H1 (cell line): ENCODE results near the gene NEFH. TPM values are rescaled to one million over a fixed set of nuclear protein-coding genes. Genes with fewer than 3 reads are reported as not detected.

Experiments
- CTCF ChIA-PET: fragments of 300-600 bp; sonication (Branson Sonifier 250); formaldehyde crosslinking; loops from one replicate; lab custom pipeline; 2021; ENCODE audit not compliant: partially characterized antibody; lab: Charles Lee
- POLR2A ChIA-PET: fragments of 300-600 bp; sonication (Branson Sonifier 250); formaldehyde crosslinking; loops from one replicate; lab custom pipeline; 2021; ENCODE audit warnings: inconsistent platforms; ENCODE audit not compliant: partially characterized antibody; lab: Charles Lee
- DNase-seq, 2 experiments: peaks; one replicate each; pipeline versions ENCODE4 v3.0.0 to v3.0.0-alpha.2; 2010 to 2022; ENCODE audit warnings: low spot score in 2 of 2, low read depth in 1 of 2, mixed read lengths in 1 of 2
- FAIRE-seq: peaks from 2 replicates; lab custom pipeline; 2011; peaks lifted over from hg19 to GRCh38; lab: Jason Lieb, UNC
- H2AFZ ChIP-seq: 2 replicates; pipeline ENCODE4 v1.8.1; 2012; ENCODE audit warnings: low read length, inconsistent platforms
- H2AK5ac ChIP-seq: 2 replicates; pipeline ENCODE4 v1.6.1; 2013; ENCODE audit warnings: low read depth, low read length
- H2BK120ac ChIP-seq: replicated peaks from 2 replicates; pipeline ENCODE3; 2013; ENCODE audit warnings: low read depth, low read length, inconsistent platforms
- H2BK12ac ChIP-seq: 2 replicates; pipeline ENCODE4 v1.6.1; 2013; ENCODE audit warnings: low read depth, low read length
- H2BK15ac ChIP-seq: 2 replicates; pipeline ENCODE4 v1.6.1; 2013; ENCODE audit warnings: low read length
- H2BK20ac ChIP-seq: 2 replicates; pipeline ENCODE4 v1.6.1; 2013; ENCODE audit warnings: low read length
- H2BK5ac ChIP-seq: 2 replicates; pipeline ENCODE4 v1.6.1; 2013; ENCODE audit warnings: low read depth, low read length
- H3K14ac ChIP-seq: 2 replicates; pipeline ENCODE4 v1.6.1; 2013; ENCODE audit warnings: inconsistent platforms; ENCODE audit not compliant: insufficient read length
- H3K18ac ChIP-seq: 2 replicates; pipeline ENCODE4 v1.6.1; 2013; ENCODE audit warnings: low read length; ENCODE audit errors: extremely low read depth
- H3K23ac ChIP-seq: 2 replicates; pipeline ENCODE4 v1.6.1; 2013; ENCODE audit warnings: inconsistent platforms; ENCODE audit not compliant: insufficient read length
- H3K23me2 ChIP-seq: 2 replicates; pipeline ENCODE4 v1.6.1; 2013; ENCODE audit warnings: low read depth, low read length
- H3K27ac ChIP-seq: 2 replicates; pipeline ENCODE4 v1.6.1; 2011; ENCODE audit warnings: low read depth, low read length, inconsistent platforms
- H3K27me3 ChIP-seq, 4 experiments: replicated peaks in 1 of 4; 1 replicate in 1 of 4; 2 replicates in 3 of 4; pipeline versions ENCODE4 v1.6.1 to v1.8.1; 2011 to 2013; ENCODE audit warnings: low read length in 3 of 4, mild to moderate bottlenecking in 3 of 4, inconsistent platforms in 2 of 4, mixed read lengths in 2 of 4, moderate library complexity in 1 of 4; ENCODE audit not compliant: control insufficient read depth in 3 of 4, insufficient read depth in 3 of 4; ENCODE audit errors: extremely low read depth in 1 of 4
- H3K36me3 ChIP-seq, 4 experiments: 2 replicates each; pipeline versions ENCODE4 v1.6.1 to v1.8.1; 2011 to 2013; ENCODE audit warnings: mild to moderate bottlenecking in 4 of 4, low read length in 3 of 4, moderate library complexity in 2 of 4, control low read depth in 1 of 4, inconsistent platforms in 1 of 4; ENCODE audit not compliant: insufficient read depth in 4 of 4, control insufficient read depth in 2 of 4
- H3K4ac ChIP-seq: replicated peaks from 2 replicates; pipeline ENCODE3; 2013; ENCODE audit warnings: low read length, low read depth, mixed read lengths, inconsistent platforms; ENCODE audit not compliant: insufficient read length
- H3K4me1 ChIP-seq, 4 experiments: replicated peaks in 1 of 4; 1 replicate in 1 of 4; 2 replicates in 3 of 4; pipeline versions ENCODE4 v1.6.1 to v1.8.1; 2011 to 2013; ENCODE audit warnings: low read length in 3 of 4, inconsistent platforms in 2 of 4, mixed read lengths in 1 of 4; ENCODE audit not compliant: insufficient read depth in 4 of 4, control insufficient read depth in 3 of 4
- H3K4me2 ChIP-seq, 2 experiments: 2 replicates each; pipeline versions ENCODE4 v1.6.1 to v1.8.1; 2011 to 2013; ENCODE audit warnings: low read depth in 2 of 2, low read length in 2 of 2, control low read depth in 1 of 2, inconsistent platforms in 1 of 2, mild to moderate bottlenecking in 1 of 2; ENCODE audit not compliant: insufficient read depth in 1 of 2
- H3K4me3 ChIP-seq, 4 experiments: fragments of 200-600, 300-600 bp in 1 of 4; sonication (generic), shearing (Covaris generic), sonication (Bioruptor Twin) in 1 of 4; 2 replicates each; pipeline versions ENCODE4 v1.5.1 to v1.8.1; 2011 to 2016; ENCODE audit warnings: low read length in 4 of 4, low read depth in 3 of 4, control low read depth in 2 of 4, inconsistent platforms in 2 of 4, mild to moderate bottlenecking in 2 of 4, mixed read lengths in 1 of 4, moderate library complexity in 1 of 4; ENCODE audit not compliant: insufficient read depth in 2 of 4; ENCODE audit errors: extremely low read depth in 1 of 4
- H3K56ac ChIP-seq: replicated peaks from 2 replicates; pipeline ENCODE3; 2013; ENCODE audit warnings: low read depth, mild to moderate bottlenecking, mixed read lengths, low read length, inconsistent platforms; ENCODE audit not compliant: insufficient read length
- H3K79me1 ChIP-seq: 2 replicates; pipeline ENCODE4 v1.6.1; 2013; ENCODE audit warnings: low read depth, low read length, control low read depth
- H3K79me2 ChIP-seq, 2 experiments: 2 replicates each; pipeline versions ENCODE4 v1.6.1 to v1.8.1; 2012 to 2013; ENCODE audit warnings: low read length in 2 of 2, mild to moderate bottlenecking in 2 of 2, inconsistent platforms in 1 of 2; ENCODE audit not compliant: insufficient read depth in 2 of 2, control insufficient read depth in 1 of 2
- H3K9ac ChIP-seq, 4 experiments: replicated peaks in 1 of 4; 1 replicate in 1 of 4; 2 replicates in 3 of 4; pipeline versions ENCODE4 v1.6.1 to v1.8.1; 2011 to 2013; ENCODE audit warnings: low read depth in 3 of 4, low read length in 3 of 4, control low read depth in 2 of 4, mild to moderate bottlenecking in 2 of 4, moderate library complexity in 2 of 4, inconsistent platforms in 1 of 4; ENCODE audit errors: extremely low read depth in 1 of 4
- H3K9me3 ChIP-seq, 2 experiments: 2 replicates each; pipeline versions ENCODE4 v1.6.1 to v1.8.1; 2012 to 2013; ENCODE audit warnings: mild to moderate bottlenecking in 2 of 2, moderate library complexity in 2 of 2, control low read depth in 1 of 2, inconsistent platforms in 1 of 2, low read depth in 1 of 2, low read length in 1 of 2, mixed read lengths in 1 of 2; ENCODE audit not compliant: insufficient read depth in 2 of 2
- H4K20me1 ChIP-seq, 2 experiments: replicated peaks in 1 of 2; 2 replicates each; pipeline versions ENCODE3 to v1.8.1; 2011 to 2013; ENCODE audit warnings: inconsistent platforms in 2 of 2, low read length in 2 of 2, mild to moderate bottlenecking in 1 of 2; ENCODE audit not compliant: insufficient read depth in 2 of 2, control insufficient read depth in 1 of 2
- H4K5ac ChIP-seq: 2 replicates; pipeline ENCODE4 v1.6.1; 2013; ENCODE audit warnings: low read length, low read depth, mixed read lengths, inconsistent platforms; ENCODE audit not compliant: insufficient read length
- H4K8ac ChIP-seq: 2 replicates; pipeline ENCODE4 v1.8.0; 2013; ENCODE audit warnings: mild to moderate bottlenecking, moderate library complexity, low read length, inconsistent platforms; ENCODE audit not compliant: insufficient read depth; ENCODE audit errors: extremely low read depth
- H4K91ac ChIP-seq: replicated peaks from 2 replicates; pipeline ENCODE3; 2013; ENCODE audit warnings: low read length, mixed read lengths, inconsistent platforms; ENCODE audit not compliant: insufficient read length
- ASH2L ChIP-seq: fragments of 200-600, 300-600 bp; sonication (generic); IDR thresholded peaks from one replicate; pipeline ENCODE4 v1.7.1; 2017; ENCODE audit warnings: low read length
- CHD1 ChIP-seq: IDR thresholded peaks from 2 replicates; pipeline ENCODE4 v1.6.1; 2012; ENCODE audit warnings: low read depth, low read length, improper control_type of control experiment
- CHD2 ChIP-seq: IDR thresholded peaks from 2 replicates; pipeline ENCODE4 v1.6.1; 2012; ENCODE audit warnings: low read length, improper control_type of control experiment
- GTF2F1 ChIP-seq: IDR thresholded peaks from 2 replicates; pipeline ENCODE4 v1.6.1; 2012; ENCODE audit warnings: low read depth, low read length, improper control_type of control experiment, borderline replicate concordance
- HDAC6 ChIP-seq: IDR thresholded peaks from one replicate; pipeline ENCODE4 v1.7.1; 2012; ENCODE audit warnings: low read depth, mild to moderate bottlenecking, inconsistent platforms, low read length, moderate library complexity
- KDM5A ChIP-seq: fragments of 200-600 bp; IDR thresholded peaks from 2 replicates; pipeline ENCODE4 v1.7.1; 2012; ENCODE audit warnings: mild to moderate bottlenecking, low read length, inconsistent platforms, mixed read lengths
- POLR2AphosphoS5 ChIP-seq: IDR thresholded peaks from 2 replicates; pipeline ENCODE4 v1.6.1; 2011; ENCODE audit warnings: low read depth, low read length
- POU5F1 ChIP-seq: IDR thresholded peaks from 2 replicates; pipeline ENCODE4 v1.6.1; 2011; ENCODE audit warnings: low read depth, mild to moderate bottlenecking, low read length, moderate library complexity
- RNF2 ChIP-seq: fragments of 200-900, 300-1000 bp; sonication (generic); IDR thresholded peaks from 2 replicates; pipeline ENCODE4 v1.7.1; 2016; ENCODE audit warnings: borderline replicate concordance, low read depth, mild to moderate bottlenecking, antibody characterized with exemption, low read length; ENCODE audit not compliant: poor library complexity, severe bottlenecking; ENCODE audit errors: missing control alignments
- SIX5 ChIP-seq: IDR thresholded peaks from 2 replicates; pipeline ENCODE4 v1.6.1; 2011; ENCODE audit warnings: mild to moderate bottlenecking, low read depth, low read length
- SP2 ChIP-seq: IDR thresholded peaks from 2 replicates; pipeline ENCODE4 v1.6.1; 2012; ENCODE audit warnings: mild to moderate bottlenecking, low read length, inconsistent platforms
- SP4 ChIP-seq: IDR thresholded peaks from 2 replicates; pipeline ENCODE4 v1.6.1; 2012; ENCODE audit warnings: low read length, inconsistent platforms
- TEAD4 ChIP-seq: IDR thresholded peaks from 2 replicates; pipeline ENCODE4 v1.6.1; 2012; ENCODE audit warnings: low read depth, low read length, inconsistent platforms, mixed read lengths
- WGBS, 2 experiments: shearing (Covaris generic) in 1 of 2; methylation state at CpG; one replicate each; pipeline versions ENCODE4 v1.1.6 to v1.1.7; 2013 to 2015; ENCODE audit warnings: low lambda C conversion rate in 2 of 2, mixed read lengths in 2 of 2, inconsistent platforms in 1 of 2, low coverage in 1 of 2, missing lambda C conversion rate in 1 of 2; ENCODE audit not compliant: insufficient replicate concordance in 2 of 2, insufficient coverage in 1 of 2, insufficient read length in 1 of 2; ENCODE audit errors: extremely low coverage in 1 of 2, missing lambda C conversion rate in 1 of 2; 5-methylcytosine and 5-hydroxymethylcytosine counted together
- polyA plus RNA-seq, 7 experiments: library from polyadenylated mRNA; depleted of rRNA in 3 of 7; stranded (reverse) in 5 of 7; unstranded in 2 of 7; fragments of >200 nt in 5 of 7; fragments of 200-250 nt in 2 of 7; gene quantifications; 1 replicate in 5 of 7; 2 replicates in 1 of 7; 4 replicates in 1 of 7; pipeline versions ENCODE4 v1.2.1 to v1.2.3, GENCODE V29; 2011 to 2013; ENCODE audit warnings: missing spikeins in 2 of 7, mixed read lengths in 2 of 7
- total RNA-seq: library from RNA; stranded (reverse); fragmentation: NEBNext Ultra II Directional; extraction: Animal tissue kit (Norgen Biotek cat#: 25700); gene quantifications from 2 replicates; pipeline ENCODE4 v1.2.1, GENCODE V29; 2021
- TF ChIP-seq, protein P1 (sequence below): IDR thresholded peaks from 2 replicates; pipeline ENCODE4 v1.6.1; 2012; ENCODE audit warnings: low read length, inconsistent platforms

Gene NEFH
- total and polyA plus RNA-seq, 2 of the 8 experiments (the other 6 are each of a cell fraction or from before 2014, with no cell fraction given) = 0.57 to 2.3 TPM

- CTCF ChIA-PET = no interaction called here
- Histone ChIP-seq H3K9ac (no peak overlapping the region), H2BK120ac (no peak overlapping the region), H3K36me3 (no peaks in the 10 kb centered on the region), H2BK15ac (no peak overlapping the region), H2AK5ac (no peak overlapping the region), H3K56ac (no peak overlapping the region), H3K27ac (no peak overlapping the region), H2AFZ (no peak overlapping the region; the same call in 1 of the 2 replicates), H2BK5ac (no peak overlapping the region), H3K9me3 (no peaks in the 10 kb centered on the region), H3K23ac (no peak overlapping the region), H4K8ac (no peak overlapping the region), H3K18ac (no peak overlapping the region), H3K79me2 (no peaks in the 10 kb centered on the region), H2BK20ac (no peak overlapping the region), H2BK12ac (no peak overlapping the region), H3K4me3 (no peak overlapping the region), H3K4ac (no peak overlapping the region), H3K4me2 (no peak overlapping the region), H3K23me2 (no peaks in the 10 kb centered on the region), H3K14ac (no peak overlapping the region), H4K20me1 (no peaks in the 10 kb centered on the region), H3K27me3 (no peaks in the 10 kb centered on the region), H3K4me1 (peaks cover 0 to 4% (median 0%) of the 10 kb centered on the region in 4 experiments; a peak in 1 of 7 replicates), H4K91ac (no peak overlapping the region), H4K5ac (no peak overlapping the region), H3K79me1 (no peaks in the 10 kb centered on the region)
- WGBS, 2 experiments = 86% methylated on average over 7 of the region's 7 CpGs; no CpG with 5 or more reads in 1 of the 2 experiments
- POLR2A ChIA-PET = interaction anchor here (0.7 kb wide), 1 partner anchor 25 kb away, joined by 3 read pairs; no protein-coding TSS in a partner anchor
- no peak for FAIRE-seq
- TF ChIP-seq TEAD4 (no peak), SIX5 (no peak), SP4 (no peak), SP2 (no peak), CHD2 (no peak), POLR2AphosphoS5 (no peak), CHD1 (no peak), HDAC6 (no peak), KDM5A (no peak), GTF2F1 (no peak), POU5F1 (no peak), ASH2L (no peak), RNF2 (no peak)
- TF ChIP-seq, protein P1, sequence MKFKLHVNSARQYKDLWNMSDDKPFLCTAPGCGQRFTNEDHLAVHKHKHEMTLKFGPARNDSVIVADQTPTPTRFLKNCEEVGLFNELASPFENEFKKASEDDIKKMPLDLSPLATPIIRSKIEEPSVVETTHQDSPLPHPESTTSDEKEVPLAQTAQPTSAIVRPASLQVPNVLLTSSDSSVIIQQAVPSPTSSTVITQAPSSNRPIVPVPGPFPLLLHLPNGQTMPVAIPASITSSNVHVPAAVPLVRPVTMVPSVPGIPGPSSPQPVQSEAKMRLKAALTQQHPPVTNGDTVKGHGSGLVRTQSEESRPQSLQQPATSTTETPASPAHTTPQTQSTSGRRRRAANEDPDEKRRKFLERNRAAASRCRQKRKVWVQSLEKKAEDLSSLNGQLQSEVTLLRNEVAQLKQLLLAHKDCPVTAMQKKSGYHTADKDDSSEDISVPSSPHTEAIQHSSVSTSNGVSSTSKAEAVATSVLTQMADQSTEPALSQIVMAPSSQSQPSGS = no peak
- no peak for DNase-seq
Measured at GRCh38 chr22:29463629-29464028, 16.4 kb upstream of the NEFH start.
